ENCODE data around the gene HS3ST4.

Gene HS3ST4

GRCh38 chr16:25726430-25727098 is 34.8 kb downstream of the HS3ST4 start:
- CTCF ChIA-PET, result no interaction called here
- TF ChIP-seq CTCF (conservative IDR thresholded peaks at IDR 0.05; ENCODE audit: low read depth), result no peak
- no peak overlapping the region for H3K27ac ChIP-seq
- DNase-seq (ENCODE audit: low spot score), result no peak
- POLR2A ChIA-PET (ENCODE audit: low non-redundant PET), result no interaction called here

- CTCF ChIA-PET, result no interaction called here
- TF ChIP-seq CTCF (conservative IDR thresholded peaks at IDR 0.05; ENCODE audit: low read depth), result no peak
- no peak for DNase-seq (ENCODE audit: low spot score)
- H3K27ac ChIP-seq, result no peak overlapping the region
- POLR2A ChIA-PET (ENCODE audit: low non-redundant PET), result no interaction called here
Measured at GRCh38 chr16:25729188-25729915, 37.6 kb downstream of the HS3ST4 start.

GRCh38 chr16:25730396-25730795 is 38.6 kb downstream of the HS3ST4 start:
- no peak for DNase-seq (ENCODE audit: low spot score)
- no peak for TF ChIP-seq CTCF (conservative IDR thresholded peaks at IDR 0.05; ENCODE audit: low read depth)
- no peak overlapping the region for H3K27ac ChIP-seq
- CTCF ChIA-PET, result no interaction called here
- POLR2A ChIA-PET (ENCODE audit: low non-redundant PET), result no interaction called here

DNA sequence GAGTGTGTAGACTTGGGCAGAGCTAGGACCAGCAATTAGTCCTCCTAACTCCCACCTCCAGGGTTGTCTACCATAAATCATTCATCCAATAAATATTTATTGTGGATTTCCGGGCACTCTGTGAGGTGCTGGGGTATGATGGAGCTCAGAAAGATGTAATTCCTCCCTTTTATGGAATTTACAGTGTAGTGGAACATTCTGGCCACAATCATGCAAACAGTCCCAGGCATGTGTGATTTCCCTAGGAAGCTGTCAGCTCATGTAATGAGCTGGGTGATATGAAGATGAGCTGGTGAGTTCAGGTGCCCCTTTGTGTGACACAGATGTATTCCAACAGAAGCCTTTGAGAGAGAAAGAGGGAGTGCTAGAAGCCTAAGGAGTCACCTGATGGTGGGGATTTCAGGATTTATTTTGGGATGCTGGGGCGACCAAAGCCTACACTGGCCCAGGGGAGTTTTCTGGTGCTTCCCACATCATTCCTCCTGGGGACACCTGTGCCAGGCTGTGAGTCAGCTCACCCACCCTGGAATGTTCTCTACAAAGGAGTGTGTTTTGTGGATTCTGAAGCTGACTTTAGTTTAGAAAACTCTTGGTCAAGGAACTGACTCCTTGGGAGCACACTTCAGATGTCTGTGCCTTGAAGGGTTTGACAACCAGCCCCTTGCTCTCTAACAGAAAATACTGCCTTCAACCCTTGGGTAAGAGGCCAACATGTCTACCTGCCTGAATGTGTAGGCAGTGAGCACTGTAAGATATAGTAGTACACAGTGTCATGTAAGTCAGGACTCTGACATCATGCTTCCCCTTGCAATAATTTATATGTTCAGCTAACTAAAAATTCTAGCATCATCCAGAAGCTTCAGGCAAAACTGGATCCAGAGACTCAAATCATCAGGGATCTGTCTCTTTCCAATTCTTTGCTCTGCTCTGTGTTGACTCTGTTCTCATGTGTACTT is 42.9 kb downstream of the HS3ST4 start:
- TF ChIP-seq CTCF (conservative IDR thresholded peaks at IDR 0.05; ENCODE audit: low read depth), result no peak
- H3K27ac ChIP-seq, result no peak overlapping the region
- DNase-seq (ENCODE audit: low spot score), result no peak
- CTCF ChIA-PET, result interaction anchor here (0.9 kb wide), 1 partner anchor 48 kb away, joined by 3 read pairs; no protein-coding TSS in a partner anchor
- POLR2A ChIA-PET (ENCODE audit: low non-redundant PET), result no interaction called here

DNA sequence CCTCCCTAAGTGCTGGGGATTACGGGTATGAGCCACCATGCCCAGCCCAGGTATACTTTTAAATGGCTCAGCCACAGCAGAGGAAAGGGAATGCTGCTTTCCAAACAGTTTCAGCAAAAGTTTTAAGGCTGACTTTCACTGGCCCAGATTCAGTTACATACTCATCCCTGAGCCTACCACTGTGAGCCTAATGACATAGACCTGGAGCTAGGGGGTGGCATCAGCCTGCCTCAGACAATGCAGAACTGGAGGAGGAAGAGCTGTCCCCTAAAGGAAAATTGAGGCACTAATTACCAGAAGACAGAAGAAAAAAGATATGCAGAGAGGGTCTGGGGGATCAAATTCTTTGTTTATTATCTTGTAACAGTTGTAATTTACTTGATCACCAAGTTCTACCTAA is 43.9 kb downstream of the HS3ST4 start:
- DNase-seq (ENCODE audit: low spot score), result no peak
- TF ChIP-seq CTCF (conservative IDR thresholded peaks at IDR 0.05; ENCODE audit: low read depth), result no peak
- no peak overlapping the region for H3K27ac ChIP-seq
- POLR2A ChIA-PET (ENCODE audit: low non-redundant PET), result no interaction called here
- CTCF ChIA-PET, result no interaction called here

DNA sequence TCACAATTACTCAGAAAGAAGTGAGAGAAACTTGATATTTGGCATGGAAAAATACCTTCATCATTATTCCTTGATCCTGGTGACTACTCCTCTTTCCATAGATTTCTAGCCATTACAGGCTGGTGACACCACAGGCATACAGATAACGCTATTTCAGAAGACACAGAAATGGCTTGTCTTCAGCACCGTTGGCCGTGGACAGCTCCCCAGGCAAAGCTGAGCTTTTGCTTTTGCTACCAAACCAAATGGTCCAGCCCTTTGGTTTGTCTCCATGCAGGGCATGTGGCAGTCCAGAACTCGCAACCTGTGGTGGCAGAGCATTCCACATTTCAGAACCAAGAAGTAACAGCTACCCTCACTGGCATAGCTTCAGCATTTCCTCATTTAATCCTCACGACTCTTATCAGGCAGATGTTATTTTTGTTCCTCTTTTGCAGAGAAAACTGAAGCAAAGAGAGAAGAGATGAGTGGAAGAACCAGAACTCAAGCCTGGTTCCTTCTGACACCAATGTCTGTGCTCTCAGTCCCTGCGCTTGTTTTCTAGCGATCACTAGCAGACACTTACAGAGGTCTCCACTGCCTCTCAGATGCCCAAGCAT is 55.5 kb downstream of the HS3ST4 start:
- DNase-seq (ENCODE audit: low spot score), result no peak
- no peak for TF ChIP-seq CTCF (conservative IDR thresholded peaks at IDR 0.05; ENCODE audit: low read depth)
- POLR2A ChIA-PET (ENCODE audit: low non-redundant PET), result no interaction called here
- CTCF ChIA-PET, result no interaction called here
- H3K27ac ChIP-seq, result no peak overlapping the region
